ENCODE data around the gene EPN1.

DNA sequence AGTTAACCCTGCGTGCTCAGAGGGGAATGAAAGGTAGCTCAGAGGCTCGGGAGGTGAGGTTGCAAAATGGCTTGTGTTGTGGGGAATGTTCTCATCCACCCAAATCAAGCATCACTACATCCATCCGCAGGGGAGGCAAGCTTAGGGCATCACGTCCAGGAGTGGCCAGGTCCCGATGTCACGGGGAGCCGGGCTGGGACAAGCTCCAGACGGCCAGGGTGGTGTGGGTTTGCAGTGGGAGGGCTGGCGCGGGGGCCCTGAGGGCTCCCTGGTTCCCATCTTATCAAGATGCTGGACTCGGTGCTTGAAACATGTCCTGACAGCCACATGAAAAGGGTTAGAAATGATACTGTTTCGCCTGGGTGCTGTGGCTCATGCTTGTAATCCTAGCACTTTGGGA, 25.8 kb downstream of the EPN1 start:
- TF ChIP-seq, protein P1, sequence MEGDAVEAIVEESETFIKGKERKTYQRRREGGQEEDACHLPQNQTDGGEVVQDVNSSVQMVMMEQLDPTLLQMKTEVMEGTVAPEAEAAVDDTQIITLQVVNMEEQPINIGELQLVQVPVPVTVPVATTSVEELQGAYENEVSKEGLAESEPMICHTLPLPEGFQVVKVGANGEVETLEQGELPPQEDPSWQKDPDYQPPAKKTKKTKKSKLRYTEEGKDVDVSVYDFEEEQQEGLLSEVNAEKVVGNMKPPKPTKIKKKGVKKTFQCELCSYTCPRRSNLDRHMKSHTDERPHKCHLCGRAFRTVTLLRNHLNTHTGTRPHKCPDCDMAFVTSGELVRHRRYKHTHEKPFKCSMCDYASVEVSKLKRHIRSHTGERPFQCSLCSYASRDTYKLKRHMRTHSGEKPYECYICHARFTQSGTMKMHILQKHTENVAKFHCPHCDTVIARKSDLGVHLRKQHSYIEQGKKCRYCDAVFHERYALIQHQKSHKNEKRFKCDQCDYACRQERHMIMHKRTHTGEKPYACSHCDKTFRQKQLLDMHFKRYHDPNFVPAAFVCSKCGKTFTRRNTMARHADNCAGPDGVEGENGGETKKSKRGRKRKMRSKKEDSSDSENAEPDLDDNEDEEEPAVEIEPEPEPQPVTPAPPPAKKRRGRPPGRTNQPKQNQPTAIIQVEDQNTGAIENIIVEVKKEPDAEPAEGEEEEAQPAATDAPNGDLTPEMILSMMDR (IDR thresholded peaks at IDR 0.05), result no peak
- no peak for TF ChIP-seq POLR2A (IDR thresholded peaks at IDR 0.05)
- no peak for TF ChIP-seq EP300 (IDR thresholded peaks at IDR 0.05)
- TF ChIP-seq POLR2AphosphoS5 (IDR thresholded peaks at IDR 0.05), result no peak
